Mesendoderm (in vitro differentiated cells): ENCODE results near the gene PLXNB3.

Experiments
- DNase-seq: peaks from one replicate; pipeline ENCODE4 v3.0.0; 2013
- H2AK5ac ChIP-seq: 2 replicates; pipeline ENCODE4 v1.6.1; 2013; ENCODE audit warnings: low read length, inconsistent platforms
- H2BK120ac ChIP-seq: 2 replicates; pipeline ENCODE4 v1.6.1; 2013; ENCODE audit warnings: low read depth, mild to moderate bottlenecking, low read length, moderate library complexity, mixed read lengths
- H2BK15ac ChIP-seq: replicated peaks from 2 replicates; pipeline ENCODE4 v1.6.1; 2013; ENCODE audit warnings: low read depth, mild to moderate bottlenecking, moderate library complexity
- H2BK5ac ChIP-seq: 2 replicates; pipeline ENCODE4 v1.6.1; 2013; ENCODE audit warnings: low read length, inconsistent platforms
- H3K18ac ChIP-seq: 2 replicates; pipeline ENCODE4 v1.6.1; 2013; ENCODE audit warnings: mild to moderate bottlenecking, low read length, mixed read lengths
- H3K23ac ChIP-seq: one replicate; pipeline ENCODE4 v1.6.1; 2013; ENCODE audit warnings: low read length
- H3K27ac ChIP-seq: 2 replicates; pipeline ENCODE4 v1.5.1; 2013; ENCODE audit warnings: low read depth, mild to moderate bottlenecking, inconsistent platforms, low read length, moderate library complexity
- H3K27me3 ChIP-seq: 2 replicates; pipeline ENCODE4 v1.6.1; 2013; ENCODE audit warnings: low read length, control low read depth, mild to moderate bottlenecking, inconsistent platforms; ENCODE audit not compliant: insufficient read depth, poor library complexity
- H3K36me3 ChIP-seq: 2 replicates; pipeline ENCODE4 v1.6.1; 2013; ENCODE audit warnings: low read length, inconsistent platforms; ENCODE audit not compliant: control insufficient read depth, insufficient read depth
- H3K4ac ChIP-seq: one replicate; pipeline ENCODE4 v1.6.1; 2013; ENCODE audit warnings: low read depth, mild to moderate bottlenecking, low read length, moderate library complexity
- H3K4me1 ChIP-seq: 2 replicates; pipeline ENCODE4 v1.6.1; 2013; ENCODE audit warnings: low read depth, low read length, inconsistent platforms; ENCODE audit not compliant: control insufficient read depth
- H3K4me2 ChIP-seq: 2 replicates; pipeline ENCODE4 v1.6.1; 2013; ENCODE audit warnings: low read length
- H3K4me3 ChIP-seq: 2 replicates; pipeline ENCODE4 v1.5.1; 2013; ENCODE audit warnings: mild to moderate bottlenecking, low read length
- H3K56ac ChIP-seq: one replicate; pipeline ENCODE4 v1.6.1; 2013; ENCODE audit warnings: low read length
- H3K79me1 ChIP-seq: 2 replicates; pipeline ENCODE4 v1.6.1; 2013; ENCODE audit warnings: low read length, inconsistent platforms
- H3K79me2 ChIP-seq: 2 replicates; pipeline ENCODE4 v1.6.1; 2013; ENCODE audit warnings: mild to moderate bottlenecking, low read length; ENCODE audit not compliant: control insufficient read depth, insufficient read depth
- H3K9ac ChIP-seq: 2 replicates; pipeline ENCODE4 v1.6.1; 2013; ENCODE audit warnings: low read length, inconsistent platforms
- H4K5ac ChIP-seq: one replicate; pipeline ENCODE4 v1.6.1; 2013; ENCODE audit warnings: low read length
- H4K8ac ChIP-seq: one replicate; pipeline ENCODE4 v1.6.1; 2013; ENCODE audit warnings: low read depth, mild to moderate bottlenecking, control low read depth, low read length, moderate library complexity
- WGBS: extraction: QIAGEN DNeasy Blood & Tissue Kit; methylation state at CpG from one replicate; pipeline ENCODE4 v1.1.7; 2013; ENCODE audit warnings: low lambda C conversion rate, missing lambda C conversion rate; ENCODE audit not compliant: insufficient coverage; ENCODE audit errors: extremely low coverage; 5-methylcytosine and 5-hydroxymethylcytosine counted together

The PLXNB3 gene

DNA sequence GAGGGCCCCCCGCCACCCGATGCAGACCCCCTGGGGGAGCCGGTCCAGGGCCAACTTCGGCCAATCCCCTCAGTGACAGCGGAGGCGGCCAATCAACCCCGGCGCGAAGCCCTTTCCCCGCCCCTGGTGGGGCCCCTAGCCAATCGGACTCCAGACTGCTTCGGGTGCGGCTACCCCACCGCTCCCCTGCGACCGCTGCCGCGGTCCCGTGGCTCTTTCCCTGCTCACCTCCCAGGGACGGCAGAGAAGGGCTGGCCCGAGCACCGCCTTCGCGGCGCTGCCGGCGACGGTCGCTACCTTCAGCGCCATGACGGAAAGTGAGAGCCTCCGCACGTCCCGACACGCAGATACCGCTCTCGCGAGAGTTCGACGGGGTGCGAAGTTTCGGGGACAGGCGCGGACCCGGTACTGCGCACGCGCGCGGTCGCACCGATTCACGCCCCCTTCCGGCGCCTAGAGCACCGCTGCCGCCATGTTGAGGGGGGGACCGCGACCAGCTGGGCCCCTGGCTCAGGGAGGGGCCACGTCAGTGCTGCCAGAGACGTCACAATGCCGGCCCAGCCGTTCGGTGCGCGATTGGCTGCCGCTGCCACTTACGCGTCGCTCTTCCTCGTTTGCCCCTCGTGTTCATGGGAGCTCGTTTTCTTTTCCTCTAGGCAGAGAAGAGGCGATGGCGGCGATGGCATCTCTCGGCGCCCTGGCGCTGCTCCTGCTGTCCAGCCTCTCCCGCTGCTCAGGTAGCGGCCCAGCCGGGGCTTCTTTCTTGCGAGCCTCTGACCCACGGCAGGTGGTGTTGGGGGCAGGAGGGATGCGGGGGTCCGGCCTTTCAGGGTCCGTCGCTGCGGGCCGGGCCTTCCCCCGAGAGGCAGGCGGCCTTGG is 30.2 kb downstream of the PLXNB3 start, which contains the start of the genes IDH3G and SSR4:
Gene IDH3G (minus strand): TSS at position 358 of the 879 bp plus-strand sequence. CDS start 49 bp downstream, at position 309.
Gene SSR4 (plus strand): TSS at position 651 of the 879 bp plus-strand sequence. CDS start 20 bp downstream, at position 671.
- H2BK5ac ChIP-seq: no peak within 1 kb of the TSS
- H3K79me2 ChIP-seq: peaks cover 26% of the 10 kb centered on the region
- peak within 1 kb of the TSS; percentile 77 for H3K27ac ChIP-seq
- H3K18ac ChIP-seq: peak within 1 kb of the TSS; percentile 86
- H2BK120ac ChIP-seq: no peak within 1 kb of the TSS
- no peaks in the 10 kb centered on the region for H3K4me1 ChIP-seq
- H3K4me3 ChIP-seq: peak within 1 kb of the TSS; percentile 82
- H3K9ac ChIP-seq: peak within 1 kb of the TSS; percentile 97
- peaks cover 3% of the 10 kb centered on the region for H3K36me3 ChIP-seq
- peak within 1 kb of the TSS; percentile 87 for H3K4me2 ChIP-seq
- H3K79me1 ChIP-seq: peaks cover 2% of the 10 kb centered on the region
- peak within 1 kb of the TSS; percentile 19 for H3K4ac ChIP-seq
- no peaks in the 10 kb centered on the region for H3K27me3 ChIP-seq
- H3K23ac ChIP-seq: peak within 1 kb of the TSS; percentile 24
- H4K8ac ChIP-seq: no peak within 1 kb of the TSS
- DNase-seq: peak; percentile 95
- H4K5ac ChIP-seq: no peak within 1 kb of the TSS
- no CpG with 5 or more reads among the region's 92 CpGs for WGBS
- H2BK15ac ChIP-seq: no peak within 1 kb of the TSS
- no peak within 1 kb of the TSS for H2AK5ac ChIP-seq
- peak within 1 kb of the TSS; percentile 97 for H3K56ac ChIP-seq

- DNase-seq: peak; percentile 8
- no peak overlapping the region for H2BK5ac ChIP-seq
- H3K79me1 ChIP-seq: peaks cover 2% of the 10 kb centered on the region
- H3K56ac ChIP-seq: peak overlapping the region; percentile 97
- no CpG with 5 or more reads among the region's 47 CpGs for WGBS
- H3K4me3 ChIP-seq: peak overlapping the region; percentile 82
- H3K27me3 ChIP-seq: no peaks in the 10 kb centered on the region
- H3K4me2 ChIP-seq: peak overlapping the region; percentile 66
- no peak overlapping the region for H4K5ac ChIP-seq
- no peak overlapping the region for H2BK120ac ChIP-seq
- no peak overlapping the region for H2AK5ac ChIP-seq
- H3K18ac ChIP-seq: peak overlapping the region; percentile 86
- no peak overlapping the region for H4K8ac ChIP-seq
- H3K23ac ChIP-seq: peak overlapping the region; percentile 24
- H3K4ac ChIP-seq: no peak overlapping the region
- no peak overlapping the region for H2BK15ac ChIP-seq
- H3K9ac ChIP-seq: peak overlapping the region; percentile 97
- peak overlapping the region; percentile 44 for H3K27ac ChIP-seq
- H3K36me3 ChIP-seq: peaks cover 3% of the 10 kb centered on the region
- no peaks in the 10 kb centered on the region for H3K4me1 ChIP-seq
- peaks cover 26% of the 10 kb centered on the region for H3K79me2 ChIP-seq
Measured at GRCh38 chrX:153794897-153795816, 31.1 kb downstream of the PLXNB3 start.

DNA sequence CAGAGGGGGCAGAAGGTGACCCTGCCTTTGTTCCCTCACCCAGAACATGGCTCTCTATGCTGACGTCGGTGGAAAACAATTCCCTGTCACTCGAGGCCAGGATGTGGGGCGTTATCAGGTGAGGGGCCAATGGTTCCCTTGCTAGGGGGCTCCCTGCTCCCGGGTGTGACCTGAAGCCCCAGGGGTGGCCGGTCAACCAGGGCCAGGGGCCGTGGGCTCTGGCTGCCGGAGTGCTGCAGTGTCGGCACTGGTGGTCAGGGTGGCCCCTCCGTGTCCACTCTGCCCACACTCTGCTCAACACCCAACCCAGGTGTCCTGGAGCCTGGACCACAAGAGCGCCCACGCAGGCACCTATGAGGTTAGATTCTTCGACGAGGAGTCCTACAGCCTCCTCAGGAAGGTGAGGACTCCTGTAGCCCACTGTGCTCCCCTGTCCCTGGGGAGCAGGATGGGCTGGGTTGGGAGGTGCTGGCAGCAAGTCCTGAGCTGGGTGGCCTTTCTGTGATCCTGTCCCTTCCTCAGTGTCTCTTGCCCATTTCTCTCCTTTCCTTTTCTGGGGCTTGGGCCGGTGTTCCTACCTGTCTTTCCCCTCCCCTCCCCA is 33.5 kb downstream of the PLXNB3 start:
- no peak overlapping the region for H3K4ac ChIP-seq
- no peak overlapping the region for H2AK5ac ChIP-seq
- peaks cover 3% of the 10 kb centered on the region for H3K36me3 ChIP-seq
- peaks cover 25% of the 10 kb centered on the region for H3K79me2 ChIP-seq
- H3K56ac ChIP-seq: no peak overlapping the region
- no peak overlapping the region for H4K8ac ChIP-seq
- H2BK15ac ChIP-seq: no peak overlapping the region
- no peak overlapping the region for H3K18ac ChIP-seq
- no peak overlapping the region for H2BK120ac ChIP-seq
- no CpG with 5 or more reads among the region's 15 CpGs for WGBS
- no peak overlapping the region for H3K23ac ChIP-seq
- no peak overlapping the region for H3K4me2 ChIP-seq
- no peak overlapping the region for H3K4me3 ChIP-seq
- no peaks in the 10 kb centered on the region for H3K4me1 ChIP-seq
- H3K27ac ChIP-seq: no peak overlapping the region
- H4K5ac ChIP-seq: no peak overlapping the region
- H2BK5ac ChIP-seq: no peak overlapping the region
- peaks cover 2% of the 10 kb centered on the region for H3K79me1 ChIP-seq
- no peak overlapping the region for H3K9ac ChIP-seq
- no peak for DNase-seq
- no peaks in the 10 kb centered on the region for H3K27me3 ChIP-seq

- Histone ChIP-seq H3K79me2 (peaks cover 15% of the 10 kb centered on the region), H3K9ac (no peak overlapping the region), H3K4me3 (no peak overlapping the region), H3K4me1 (no peaks in the 10 kb centered on the region), H3K27me3 (no peaks in the 10 kb centered on the region), H3K18ac (no peak overlapping the region), H3K4ac (no peak overlapping the region), H2BK120ac (no peak overlapping the region), H4K8ac (no peak overlapping the region), H3K27ac (no peak overlapping the region), H3K23ac (no peak overlapping the region), H4K5ac (no peak overlapping the region), H3K36me3 (peaks cover 3% of the 10 kb centered on the region), H3K79me1 (no peaks in the 10 kb centered on the region), H2BK15ac (no peak overlapping the region), H2AK5ac (no peak overlapping the region), H2BK5ac (no peak overlapping the region), H3K4me2 (no peak overlapping the region), H3K56ac (no peak overlapping the region)
- DNase-seq: no peak
- no CpG with 5 or more reads among the region's 5 CpGs for WGBS
Measured at GRCh38 chrX:153799326-153799725, 35.3 kb downstream of the PLXNB3 start.

DNA sequence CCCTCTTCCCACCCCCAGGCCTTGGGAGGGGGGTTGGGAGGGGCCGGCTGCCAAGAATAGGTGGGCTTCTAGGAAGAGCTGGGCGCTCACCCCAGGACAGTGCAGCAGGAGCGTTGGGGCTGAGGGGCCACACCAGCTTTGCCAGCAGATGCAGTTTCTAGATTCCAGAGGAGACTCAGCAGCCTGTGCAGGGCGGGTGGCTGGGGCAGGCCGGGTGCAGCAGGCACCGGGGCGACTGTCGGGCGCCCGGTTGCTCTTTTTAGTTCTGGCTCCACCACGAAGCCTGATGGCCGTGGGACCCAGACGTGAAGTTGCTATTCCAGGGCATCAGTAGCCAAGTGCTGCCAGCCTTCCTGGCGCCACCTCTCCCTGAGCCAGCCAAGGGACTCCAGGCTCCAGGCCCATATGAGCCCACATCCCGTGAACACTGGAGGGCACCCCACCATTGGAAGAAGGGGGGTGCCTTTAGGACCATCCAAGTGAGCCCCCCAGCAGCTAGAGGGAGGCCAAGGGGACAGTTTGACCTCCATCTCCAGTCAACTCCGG is 36.2 kb downstream of the PLXNB3 start:
- Histone ChIP-seq H2BK120ac (no peak overlapping the region), H2BK5ac (no peak overlapping the region), H3K56ac (no peak overlapping the region), H3K4me3 (no peak overlapping the region), H3K27me3 (no peaks in the 10 kb centered on the region), H3K18ac (no peak overlapping the region), H2BK15ac (no peak overlapping the region), H3K27ac (no peak overlapping the region), H3K36me3 (peaks cover 3% of the 10 kb centered on the region), H3K23ac (no peak overlapping the region), H2AK5ac (no peak overlapping the region), H4K8ac (no peak overlapping the region), H3K4me1 (no peaks in the 10 kb centered on the region), H3K79me1 (no peaks in the 10 kb centered on the region), H3K4ac (no peak overlapping the region), H4K5ac (no peak overlapping the region), H3K79me2 (peaks cover 10% of the 10 kb centered on the region), H3K4me2 (no peak overlapping the region), H3K9ac (no peak overlapping the region)
- WGBS: no CpG with 5 or more reads among the region's 16 CpGs
- DNase-seq: no peak
